GM19397 (cell line): ENCODE data around the gene NPC2.

Experiments used
- ATAC-seq: cut with Tn5 transposase; IDR thresholded peaks from one replicate; pipeline ENCODE4 v1.9.1; 2021; ENCODE audit warnings: mild to moderate bottlenecking, moderate library complexity; ENCODE audit not compliant: unreplicated experiment

The NPC2 gene

GRCh38 chr14:74503291-74503937, 10.3 kb upstream of the NPC2 start:
- no peak for ATAC-seq

GRCh38 chr14:74502236-74503019, 9.3 kb upstream of the NPC2 start:
- no peak for ATAC-seq

- ATAC-seq: no peak
These were observed 8.6 kb upstream of the NPC2 start for GRCh38 chr14:74501691-74502090.

- no peak for ATAC-seq
These were observed 8.1 kb upstream of the NPC2 start for GRCh38 chr14:74501135-74501614.

- no peak for ATAC-seq
These were observed 7.5 kb upstream of the NPC2 start for GRCh38 chr14:74500417-74501134.

- ATAC-seq: no peak
These were observed 2.3 kb upstream of the NPC2 start for GRCh38 chr14:74495356-74495755.

- ATAC-seq: peak; percentile 89
These were observed 497 bp upstream of the NPC2 start, which contains the start of gene ISCA2 for GRCh38 chr14:74493343-74494261. TSS of gene ISCA2 (plus strand) at chr14:74493765. CDS start at chr14:74493775, 10 bp downstream.

- ATAC-seq: no peak
These were observed 939 bp downstream of the NPC2 start for GRCh38 chr14:74491956-74492775.

- ATAC-seq: no peak
These were observed 2.6 kb downstream of the NPC2 start for GRCh38 chr14:74490486-74490885.

- no peak for ATAC-seq
These were observed 4.2 kb downstream of the NPC2 start for GRCh38 chr14:74488786-74489397.

- no peak for ATAC-seq
These were observed 6.9 kb downstream of the NPC2 start for GRCh38 chr14:74486164-74486563.

GRCh38 chr14:74483321-74483720, 9.8 kb downstream of the NPC2 start:
- no peak for ATAC-seq

- ATAC-seq: no peak
These were observed 10.5 kb downstream of the NPC2 start for GRCh38 chr14:74482571-74482970.

- ATAC-seq: no peak
These were observed 13.1 kb downstream of the NPC2 start for GRCh38 chr14:74480046-74480445.

- no peak for ATAC-seq
These were observed 14.0 kb downstream of the NPC2 start for GRCh38 chr14:74478996-74479635.

GRCh38 chr14:74476607-74477006, 16.5 kb downstream of the NPC2 start:
- ATAC-seq: no peak

GRCh38 chr14:74476107-74476506, 17.0 kb downstream of the NPC2 start:
- ATAC-seq: no peak

- no peak for ATAC-seq
These were observed 17.4 kb downstream of the NPC2 start for GRCh38 chr14:74475678-74476077.

- no peak for ATAC-seq
These were observed 18.7 kb downstream of the NPC2 start for GRCh38 chr14:74474376-74474775.
